Measurements from ENCODE around the gene DHX16. TPM values are rescaled to one million over a fixed set of nuclear protein-coding genes. Genes with fewer than 3 reads are reported as not detected.
"Not testable (repeated sequence)": the region's sequence is repeated elsewhere in the genome, so short reads cannot be mapped to it uniquely, and the experiment has no call there.

The DHX16 gene
- total and polyA plus RNA-seq, 2 donors (not counting 1 experiment from before 2014, with no cell fraction given) = 51.1 to 71.7 TPM

DNA sequence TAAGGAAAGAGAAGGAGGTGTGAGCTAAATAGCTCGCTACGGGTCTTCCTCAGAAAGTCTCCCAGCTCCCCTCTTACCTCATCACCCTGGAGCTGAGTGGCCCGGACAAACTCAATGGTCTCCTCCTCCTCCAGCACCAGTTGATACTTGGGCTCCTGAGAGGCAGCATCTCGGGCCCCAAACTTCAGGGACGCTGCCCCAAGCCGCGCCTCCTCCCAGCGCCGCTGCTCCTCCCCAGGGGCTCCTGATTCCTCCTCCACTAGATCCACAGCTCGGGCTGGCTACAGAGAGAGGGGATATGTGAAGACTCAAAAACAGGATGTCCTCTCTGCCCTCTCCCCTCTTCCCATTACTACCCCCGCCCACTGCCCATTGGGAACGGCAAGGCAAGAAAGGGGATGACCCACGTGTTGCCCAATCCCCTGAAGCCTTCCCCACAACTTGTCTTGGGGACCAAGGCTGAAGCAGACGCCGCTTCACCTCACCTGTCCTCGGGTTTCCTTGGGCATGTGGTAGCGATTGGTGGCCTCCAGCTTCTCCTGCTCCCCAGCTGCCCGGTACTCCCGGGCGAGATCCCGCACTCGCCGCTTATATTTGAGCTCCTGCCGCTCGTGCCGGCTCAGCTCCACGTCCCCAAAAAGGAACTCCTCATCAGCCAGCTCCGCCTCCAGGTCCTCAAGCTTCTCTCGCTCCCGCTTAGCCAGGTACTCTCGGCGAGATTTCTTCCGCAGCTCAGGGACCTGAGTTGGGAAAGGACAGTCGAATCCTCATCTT, 7.6 kb downstream of the DHX16 start:
- CTCF ChIA-PET = interaction anchor here (0.6 to 0.8 kb wide), 2 partner anchors 87 to 181 kb away, joined by 3 read pairs; no protein-coding TSS in a partner anchor
- Histone ChIP-seq H3K4me3 (ENCODE audit: control extremely low read depth in 1 of 5, extremely low read depth in 1 of 5, insufficient read depth in 1 of 5, low read depth in 2 of 5, low read length in 4 of 5) (no peak overlapping the region), H3K27me3 (replicated peaks in 1 of 4; ENCODE audit: control extremely low read depth in 1 of 4, control insufficient read depth in 3 of 4, insufficient read depth in 4 of 4, low read length in 3 of 4) (no peaks in the 10 kb centered on the region), H3K27ac (ENCODE audit: low read length in 2 of 2) (no peak overlapping the region), H3K4me1 (ENCODE audit: control insufficient read depth in 2 of 2, insufficient read depth in 2 of 2, low read length in 2 of 2) (no peaks in the 10 kb centered on the region), H2AFZ (ENCODE audit: insufficient read depth, low read depth, low read length, poor library complexity, severe bottlenecking) (no peak overlapping the region), H3K9me3 (ENCODE audit: control extremely low read depth in 1 of 3, control insufficient read depth in 2 of 3, insufficient read depth in 1 of 3, low read length in 2 of 3) (no peaks in the 10 kb centered on the region), H3K9ac (ENCODE audit: low read length) (no peak overlapping the region), H3K36me3 (replicated peaks in 1 of 2; ENCODE audit: control extremely low read depth in 1 of 2, control insufficient read depth in 1 of 2, extremely low read depth in 1 of 2, insufficient read depth in 2 of 2, low read length in 1 of 2) (peaks cover 14 to 66% of the 10 kb centered on the region in 2 experiments), H3K4me2 (replicated peaks; ENCODE audit: low read depth, low read length, poor library complexity, severe bottlenecking) (no peak overlapping the region), H3K79me2 (ENCODE audit: control insufficient read depth, insufficient read depth, low read length) (peaks cover 3% of the 10 kb centered on the region), H4K20me1 (ENCODE audit: control insufficient read depth, insufficient read depth, low read length, poor library complexity, severe bottlenecking) (no peaks in the 10 kb centered on the region)
- 97% methylated on average over 28 of the region's 34 CpGs for WGBS (ENCODE audit: insufficient coverage)
- Mint-ChIP-seq H3K9me3 (ENCODE audit: insufficient read depth) (no peaks in the 10 kb centered on the region), H3K4me3 (no peak overlapping the region), H3K27ac (no peak overlapping the region), H3K4me1 (peaks cover 2% of the 10 kb centered on the region), H3K27me3 (no peaks in the 10 kb centered on the region)
- TF ChIP-seq, protein P1, sequence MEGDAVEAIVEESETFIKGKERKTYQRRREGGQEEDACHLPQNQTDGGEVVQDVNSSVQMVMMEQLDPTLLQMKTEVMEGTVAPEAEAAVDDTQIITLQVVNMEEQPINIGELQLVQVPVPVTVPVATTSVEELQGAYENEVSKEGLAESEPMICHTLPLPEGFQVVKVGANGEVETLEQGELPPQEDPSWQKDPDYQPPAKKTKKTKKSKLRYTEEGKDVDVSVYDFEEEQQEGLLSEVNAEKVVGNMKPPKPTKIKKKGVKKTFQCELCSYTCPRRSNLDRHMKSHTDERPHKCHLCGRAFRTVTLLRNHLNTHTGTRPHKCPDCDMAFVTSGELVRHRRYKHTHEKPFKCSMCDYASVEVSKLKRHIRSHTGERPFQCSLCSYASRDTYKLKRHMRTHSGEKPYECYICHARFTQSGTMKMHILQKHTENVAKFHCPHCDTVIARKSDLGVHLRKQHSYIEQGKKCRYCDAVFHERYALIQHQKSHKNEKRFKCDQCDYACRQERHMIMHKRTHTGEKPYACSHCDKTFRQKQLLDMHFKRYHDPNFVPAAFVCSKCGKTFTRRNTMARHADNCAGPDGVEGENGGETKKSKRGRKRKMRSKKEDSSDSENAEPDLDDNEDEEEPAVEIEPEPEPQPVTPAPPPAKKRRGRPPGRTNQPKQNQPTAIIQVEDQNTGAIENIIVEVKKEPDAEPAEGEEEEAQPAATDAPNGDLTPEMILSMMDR (IDR thresholded peaks at IDR 0.05) = no peak
- no peak for TF ChIP-seq EZH2 (IDR thresholded peaks at IDR 0.05; ENCODE audit: borderline replicate concordance, insufficient read depth, low read depth, low read length, poor library complexity, severe bottlenecking)
- intact Hi-C loops (cut with micrococcal nuclease) = no loop called here
- ATAC-seq (ENCODE audit: low read depth) (no peak), DNase-seq (no peak)
- POLR2A ChIA-PET = no interaction called here

DNA sequence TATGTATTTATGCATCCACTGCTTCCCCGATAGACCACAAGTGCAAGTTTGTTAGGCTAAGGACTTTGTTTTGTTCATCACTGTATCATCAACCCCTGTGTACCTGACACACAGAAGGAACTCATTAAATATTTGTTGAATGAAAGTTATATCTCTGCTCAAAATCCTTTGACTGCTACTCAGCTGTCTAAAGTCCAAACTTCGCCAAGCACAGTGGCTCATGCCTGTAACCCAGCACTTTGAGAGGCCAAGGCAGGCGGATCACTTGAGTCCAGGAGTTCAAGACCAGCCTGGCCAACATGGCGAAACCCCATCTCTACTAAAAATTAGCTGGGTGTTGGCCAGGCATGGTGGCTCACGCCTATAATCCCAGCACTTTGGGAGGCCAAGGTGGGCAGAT, 14.9 kb downstream of the DHX16 start:
- H3K9me3 Mint-ChIP-seq (ENCODE audit: insufficient read depth); H3K4me3 Mint-ChIP-seq; POLR2A ChIA-PET; H3K4me1 ChIP-seq (ENCODE audit: control insufficient read depth in 2 of 2, insufficient read depth in 2 of 2, low read length in 2 of 2); H2AFZ ChIP-seq (ENCODE audit: insufficient read depth, low read depth, low read length, poor library complexity, severe bottlenecking); ATAC-seq (ENCODE audit: low read depth); H3K4me3 ChIP-seq (ENCODE audit: control extremely low read depth in 1 of 5, extremely low read depth in 1 of 5, insufficient read depth in 1 of 5, low read depth in 2 of 5, low read length in 4 of 5); intact Hi-C loops (cut with micrococcal nuclease); DNase-seq; H3K79me2 ChIP-seq (ENCODE audit: control insufficient read depth, insufficient read depth, low read length); H3K9ac ChIP-seq (ENCODE audit: low read length); H3K9me3 ChIP-seq (ENCODE audit: control extremely low read depth in 1 of 3, control insufficient read depth in 2 of 3, insufficient read depth in 1 of 3, low read length in 2 of 3); H3K27ac ChIP-seq (ENCODE audit: low read length in 2 of 2); H3K27ac Mint-ChIP-seq; H4K20me1 ChIP-seq (ENCODE audit: control insufficient read depth, insufficient read depth, low read length, poor library complexity, severe bottlenecking); H3K4me1 Mint-ChIP-seq; H3K27me3 ChIP-seq (replicated peaks in 1 of 4; ENCODE audit: control extremely low read depth in 1 of 4, control insufficient read depth in 3 of 4, insufficient read depth in 4 of 4, low read length in 3 of 4); CTCF ChIA-PET; H3K27me3 Mint-ChIP-seq; H3K4me2 ChIP-seq (replicated peaks; ENCODE audit: low read depth, low read length, poor library complexity, severe bottlenecking): not testable (repeated sequence)
- 94% methylated on average over 3 of the region's 5 CpGs for WGBS (ENCODE audit: insufficient coverage)
- peaks cover 16 to 86% of the 10 kb centered on the region in 2 experiments for H3K36me3 ChIP-seq (replicated peaks in 1 of 2; ENCODE audit: control extremely low read depth in 1 of 2, control insufficient read depth in 1 of 2, extremely low read depth in 1 of 2, insufficient read depth in 2 of 2, low read length in 1 of 2)
